Endothelial cell of umbilical vein (primary cell): ENCODE data around the gene SMIM20. TPM values are rescaled to one million over a fixed set of nuclear protein-coding genes. Genes with fewer than 3 reads are reported as not detected.

Experiments
- BruUV-seq: library from RNA; stranded (reverse); fragments of 400-500 nt; replicated peaks from 2 replicates; lab custom pipeline; 2021; lab: Mats Ljungman, UMichigan
- CTCF ChIA-PET: fragments of 300-600, 350-600 bp; sonication (Branson Sonifier 250); formaldehyde crosslinking; loops from one replicate; lab custom pipeline; 2021; ENCODE audit warnings: antibody characterized with exemption, inconsistent platforms; lab: Charles Lee
- POLR2A ChIA-PET: fragments of 300-600, 350-600 bp; sonication (Branson Sonifier 250); formaldehyde crosslinking; loops from one replicate; lab custom pipeline; 2021; ENCODE audit warnings: antibody characterized with exemption, inconsistent platforms; lab: Charles Lee
- DNase-seq: peaks from one replicate; pipeline ENCODE4 v3.0.0-alpha.2; 2011; ENCODE audit warnings: low read depth, low spot score
- FAIRE-seq: peaks from 2 replicates; lab custom pipeline; 2011; peaks lifted over from hg19 to GRCh38; lab: Jason Lieb, UNC
- H2AFZ ChIP-seq: 2 replicates; pipeline ENCODE4 v1.6.0; 2012; ENCODE audit warnings: low read depth, low read length, control low read depth, inconsistent platforms
- H3K27ac ChIP-seq: 2 replicates; pipeline ENCODE4 v1.5.1; 2011; ENCODE audit warnings: low read depth, mild to moderate bottlenecking, control low read depth, low read length, moderate library complexity; ENCODE audit not compliant: insufficient read depth
- H3K27me3 ChIP-seq, 2 experiments: 2 replicates each; pipeline versions ENCODE4 v1.6.0 to v1.6.1; 2011; ENCODE audit warnings: low read length in 2 of 2, mixed read lengths in 1 of 2; ENCODE audit not compliant: control insufficient read depth in 2 of 2, insufficient read depth in 2 of 2
- H3K36me3 ChIP-seq, 2 experiments: 2 replicates in 1 of 2; 3 replicates in 1 of 2; pipeline ENCODE4 v1.5.1; 2011; ENCODE audit warnings: low read length in 2 of 2, mild to moderate bottlenecking in 1 of 2, moderate library complexity in 1 of 2; ENCODE audit not compliant: control insufficient read depth in 2 of 2, insufficient read depth in 2 of 2; ENCODE audit errors: extremely low read depth in 1 of 2
- H3K4me1 ChIP-seq: 3 replicates; pipeline ENCODE4 v1.5.1; 2011; ENCODE audit warnings: mild to moderate bottlenecking, low read length; ENCODE audit not compliant: control insufficient read depth, insufficient read depth; ENCODE audit errors: extremely low read depth
- H3K4me2 ChIP-seq: 2 replicates; pipeline ENCODE4 v1.6.1; 2011; ENCODE audit warnings: low read length, control low read depth, mixed read lengths; ENCODE audit not compliant: insufficient read depth
- H3K4me3 ChIP-seq, 3 experiments: fragments of 200-600 bp in 1 of 3; sonication (generic), shearing (Covaris generic) in 1 of 3; replicated peaks in 1 of 3; 2 replicates each; pipeline ENCODE4 v1.5.1; 2011 to 2016; ENCODE audit warnings: control low read depth in 3 of 3, low read length in 3 of 3, mild to moderate bottlenecking in 2 of 3, inconsistent platforms in 1 of 3, low read depth in 1 of 3, moderate library complexity in 1 of 3; ENCODE audit not compliant: insufficient read depth in 1 of 3
- H3K79me2 ChIP-seq: 2 replicates; pipeline ENCODE4 v1.6.0; 2012; ENCODE audit warnings: low read length, inconsistent platforms; ENCODE audit not compliant: control insufficient read depth, insufficient read depth
- H3K9ac ChIP-seq: replicated peaks from 2 replicates; pipeline ENCODE3; 2011; ENCODE audit warnings: low read length, control low read depth; ENCODE audit not compliant: insufficient read depth; ENCODE audit errors: extremely low read depth
- H3K9me1 ChIP-seq: replicated peaks from 3 replicates; pipeline ENCODE4 v1.6.0; 2011; ENCODE audit warnings: mild to moderate bottlenecking, low read length; ENCODE audit not compliant: control insufficient read depth, insufficient read depth; ENCODE audit errors: extremely low read depth
- H3K9me3 ChIP-seq: replicated peaks from 2 replicates; pipeline ENCODE4 v1.5.1; 2012; ENCODE audit warnings: low read length, inconsistent platforms; ENCODE audit not compliant: control insufficient read depth, insufficient read depth
- H4K20me1 ChIP-seq: replicated peaks from 2 replicates; pipeline ENCODE3; 2011; ENCODE audit warnings: mild to moderate bottlenecking, low read length; ENCODE audit not compliant: control insufficient read depth, insufficient read depth; ENCODE audit errors: extremely low read depth
- CTCF ChIP-seq, 2 donors: IDR thresholded peaks; 1 replicate in 1 of 2; 2 replicates in 1 of 2; pipeline ENCODE4 v1.5.1; 2011; ENCODE audit warnings: low read length in 2 of 2, mild to moderate bottlenecking in 2 of 2, moderate library complexity in 2 of 2, control low read depth in 1 of 2, inconsistent platforms in 1 of 2, low read depth in 1 of 2; ENCODE audit not compliant: insufficient read depth in 1 of 2; ENCODE audit errors: extremely low read depth in 1 of 2
- EZH2 ChIP-seq: IDR thresholded peaks from 2 replicates; pipeline ENCODE4 v1.6.1; 2012; ENCODE audit warnings: borderline replicate concordance, low read depth, mild to moderate bottlenecking, moderate library complexity, low read length, inconsistent platforms; ENCODE audit not compliant: severe bottlenecking
- FOS ChIP-seq: IDR thresholded peaks from 2 replicates; pipeline ENCODE4 v1.6.1; 2011; ENCODE audit warnings: mild to moderate bottlenecking, low read length, moderate library complexity, borderline replicate concordance; ENCODE audit not compliant: insufficient read depth
- GATA2 ChIP-seq: IDR thresholded peaks from 2 replicates; pipeline ENCODE4 v1.7.0; 2011; ENCODE audit warnings: low read depth, mild to moderate bottlenecking, moderate library complexity, mixed read lengths, low read length; ENCODE audit not compliant: insufficient read length, insufficient read depth
- JUN ChIP-seq: IDR thresholded peaks from 2 replicates; pipeline ENCODE4 v1.6.1; 2011; ENCODE audit warnings: borderline replicate concordance, low read depth; ENCODE audit not compliant: insufficient read length, insufficient read depth
- MAX ChIP-seq: IDR thresholded peaks from 2 replicates; pipeline ENCODE4 v1.6.1; 2011; ENCODE audit not compliant: insufficient read depth, insufficient read length
- MYC ChIP-seq: IDR thresholded peaks from one replicate; pipeline ENCODE4 v1.6.1; 2011; ENCODE audit warnings: mild to moderate bottlenecking, low read depth, low read length
- POLR2A ChIP-seq: IDR thresholded peaks from 2 replicates; pipeline ENCODE4 v1.6.1; 2012; ENCODE audit warnings: low read depth, mild to moderate bottlenecking, control low read depth, low read length
- POLR2AphosphoS5 ChIP-seq: IDR thresholded peaks from 2 replicates; pipeline ENCODE4 v1.6.1; 2012; ENCODE audit warnings: low read depth, mild to moderate bottlenecking, control low read depth, low read length, moderate library complexity; ENCODE audit not compliant: insufficient read depth
- dilution Hi-C: fragments of 300-500 bp; cut with MboI; formaldehyde crosslinking; loops from one replicate; pipeline ENCODE4 v1.15.0; 2019; ENCODE audit warnings: low sequenced_read_pairs; ENCODE audit not compliant: extremely low pct_ligation_motif_present
- intact Hi-C: fragments of 100-400 bp; cut with micrococcal nuclease; formaldehyde crosslinking; loops from one replicate; pipeline ENCODE4 v1.10.0; 2022
- polyA plus RNA-seq, 4 experiments: library from polyadenylated mRNA; depleted of rRNA in 3 of 4; stranded (reverse) in 3 of 4; unstranded in 1 of 4; fragments of >200 nt; gene quantifications; 2 replicates each; pipeline versions ENCODE4 v1.2.1 to v1.2.3, GENCODE V29; 2011 to 2012; ENCODE audit warnings: missing spikeins in 1 of 4
- total RNA-seq: library from RNA; stranded (reverse); gene quantifications from 2 replicates; pipeline ENCODE4 v1.2.3, GENCODE V29; 2021

Gene SMIM20
- total and polyA plus RNA-seq, 2 donors (not counting 3 experiments of a cell fraction or from before 2014, with no cell fraction given): 10.2 to 19.2 TPM

GRCh38 chr4:25929298-25929686 is 15.3 kb downstream of the SMIM20 start:
- Histone ChIP-seq H3K4me2 (no peak overlapping the region), H3K79me2 (no peaks in the 10 kb centered on the region), H3K36me3 (no peaks in the 10 kb centered on the region), H3K27me3 (no peaks in the 10 kb centered on the region), H2AFZ (no peak overlapping the region), H3K9me3 (no peaks in the 10 kb centered on the region), H3K9ac (no peak overlapping the region), H3K4me3 (no peak overlapping the region), H3K4me1 (no peaks in the 10 kb centered on the region), H4K20me1 (no peaks in the 10 kb centered on the region), H3K9me1 (no peaks in the 10 kb centered on the region), H3K27ac (no peak overlapping the region)
- POLR2A ChIA-PET: no interaction called here
- dilution Hi-C loops: no loop called here
- BruUV-seq: no TSS peak
- no peak for FAIRE-seq
- intact Hi-C loops: loop anchor here (5.0 kb wide), 3 partner anchors 58 to 483 kb away; partner anchors contain the start of gene RBPJ
- CTCF ChIA-PET: interaction anchor here (1.0 to 1.6 kb wide), 4 partner anchors 11 to 481 kb away, joined by 3 to 7 read pairs (median 4); partner anchors contain the start of gene SMIM20
- TF ChIP-seq POLR2AphosphoS5 (no peak), GATA2 (no peak), FOS (no peak), CTCF (IDR thresholded peaks at IDR 0.05; ENCODE audit: extremely low read depth in 1 of 2, insufficient read depth in 1 of 2, low read depth in 1 of 2, low read length in 2 of 2) (no peak), MYC (no peak), JUN (no peak), MAX (no peak), EZH2 (no peak), POLR2A (no peak)
- no peak for DNase-seq
